Measurements from ENCODE around the gene SMAD7. TPM values are rescaled to one million over a fixed set of nuclear protein-coding genes. Genes with fewer than 3 reads are reported as not detected.

SMAD7 gene
- total and polyA plus RNA-seq, 2 experiments from 2014 or later: 6.8 to 51.7 TPM

DNA sequence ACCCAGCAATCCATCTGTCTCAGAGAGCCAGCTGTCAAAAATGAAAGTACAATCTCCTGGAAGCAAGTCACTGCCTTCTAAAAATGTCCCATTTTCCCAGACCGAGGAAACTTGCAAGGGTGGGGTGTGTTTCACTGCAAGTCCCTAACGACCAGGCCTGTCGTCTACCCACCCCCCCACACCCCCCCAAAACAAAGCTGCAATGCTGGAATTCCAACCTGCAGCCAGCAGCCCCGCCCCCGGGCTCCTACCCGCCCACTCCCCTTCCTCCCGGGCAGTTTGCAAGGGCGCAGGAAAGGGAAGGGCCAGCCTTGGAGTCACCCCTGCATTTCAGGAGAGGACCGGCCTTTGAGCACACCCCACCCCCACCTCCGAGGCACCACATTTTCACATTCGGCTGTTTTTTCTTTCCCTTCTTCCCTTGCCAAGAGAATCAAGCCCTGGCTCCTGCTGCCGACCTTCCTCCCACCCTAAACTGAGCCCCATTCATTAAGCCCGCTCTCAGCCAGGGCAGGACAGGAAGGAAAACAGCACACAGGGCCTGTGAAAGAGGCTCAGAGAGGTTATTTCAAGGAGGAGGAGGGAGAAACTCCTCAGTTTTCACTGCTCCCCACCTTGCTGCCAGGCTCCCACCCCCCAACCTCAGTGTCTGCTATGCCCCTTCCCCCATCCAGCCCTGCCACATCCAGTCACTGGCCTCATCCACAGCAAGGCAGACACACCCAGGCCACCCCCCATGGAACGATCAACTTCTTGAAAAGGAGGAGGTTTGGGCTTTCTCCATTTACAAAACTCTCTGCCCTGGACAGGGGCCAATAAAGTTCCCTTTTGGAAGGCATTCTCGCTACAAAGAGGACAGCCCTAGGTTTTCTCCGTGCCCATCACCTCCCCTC, 11.3 kb downstream of the SMAD7 start:
- Histone ChIP-seq H3K4me1 (ENCODE audit: insufficient read depth) (peaks cover 85% of the 10 kb centered on the region), H3K27ac (peak overlapping the region; percentile 87), H3K9me2 (ENCODE audit: insufficient read depth) (no peaks in the 10 kb centered on the region), H3K27me3 (replicated peaks; ENCODE audit: insufficient read depth) (no peaks in the 10 kb centered on the region), H2AFZ (no peak overlapping the region), H3K4me2 (ENCODE audit: unreplicated experiment) (peak overlapping the region; percentile 86), H4K20me1 (ENCODE audit: insufficient read depth) (no peaks in the 10 kb centered on the region), H3K36me3 (ENCODE audit: low read depth) (peaks cover 21% of the 10 kb centered on the region), H3K9me3 (ENCODE audit: low read depth) (no peaks in the 10 kb centered on the region), H3K9ac (peak overlapping the region; percentile 69), H3K79me2 (ENCODE audit: insufficient read depth) (peaks cover 100% of the 10 kb centered on the region), H3K4me3 (peak overlapping the region; percentile 55), H3F3A (ENCODE audit: insufficient read depth) (peaks cover 82% of the 10 kb centered on the region)
- in situ Hi-C loops (cut with MboI): loop anchor here (10.0 to 25.0 kb wide), 2 partner anchors 202 to 235 kb away; no protein-coding TSS in a partner anchor
- WGBS, 2 experiments (ENCODE audit: low coverage in 1 of 2, low lambda C conversion rate in 2 of 2, missing lambda C conversion rate in 2 of 2): 2 to 4% methylated on average over 11 to 16 of the region's 16 CpGs
- peak; percentile 75 for DNase-seq
- TF ChIP-seq EZH2 (IDR thresholded peaks at IDR 0.05; ENCODE audit: insufficient read depth, poor library complexity, severe bottlenecking) (no peak), EZH2phosphoT487 (IDR thresholded peaks at IDR 0.05; ENCODE audit: insufficient read depth, low read depth) (no peak)

DNA sequence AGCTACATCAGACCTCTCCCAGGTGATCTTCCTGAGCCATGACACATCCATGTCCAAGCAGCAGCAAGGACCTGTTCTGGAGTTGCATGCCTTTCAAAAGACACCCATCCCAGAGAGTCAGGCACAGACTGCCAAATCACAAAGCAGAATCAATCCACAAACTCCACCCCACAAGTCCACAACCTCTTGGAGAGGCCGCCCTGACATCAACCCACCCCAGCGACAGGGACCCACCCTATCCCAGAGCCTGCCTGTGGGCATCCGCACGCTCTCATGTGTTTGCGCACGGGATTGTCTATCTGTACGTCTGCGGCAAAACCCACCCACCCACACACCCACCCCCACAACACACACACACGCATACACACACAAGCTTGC, 11.9 kb downstream of the SMAD7 start:
- Histone ChIP-seq H3K79me2 (ENCODE audit: insufficient read depth) (peaks cover 100% of the 10 kb centered on the region), H3K9me3 (ENCODE audit: low read depth) (no peaks in the 10 kb centered on the region), H3K4me2 (ENCODE audit: unreplicated experiment) (peak overlapping the region; percentile 86), H3K9me2 (ENCODE audit: insufficient read depth) (no peaks in the 10 kb centered on the region), H3F3A (ENCODE audit: insufficient read depth) (peaks cover 76% of the 10 kb centered on the region), H3K9ac (peak overlapping the region; percentile 69), H2AFZ (no peak overlapping the region), H4K20me1 (ENCODE audit: insufficient read depth) (no peaks in the 10 kb centered on the region), H3K4me3 (peak overlapping the region; percentile 55), H3K27ac (peak overlapping the region; percentile 87), H3K36me3 (ENCODE audit: low read depth) (peaks cover 21% of the 10 kb centered on the region), H3K4me1 (ENCODE audit: insufficient read depth) (peaks cover 85% of the 10 kb centered on the region), H3K27me3 (replicated peaks; ENCODE audit: insufficient read depth) (no peaks in the 10 kb centered on the region)
- in situ Hi-C loops (cut with MboI): loop anchor here (25.0 kb wide), 1 partner anchor 202 kb away; no protein-coding TSS in a partner anchor
- peak; percentile 61 for DNase-seq
- TF ChIP-seq EZH2phosphoT487 (IDR thresholded peaks at IDR 0.05; ENCODE audit: insufficient read depth, low read depth): no peak
- WGBS, 2 experiments (ENCODE audit: low coverage in 1 of 2, low lambda C conversion rate in 2 of 2, missing lambda C conversion rate in 2 of 2): 4 to 13% methylated on average over 3 to 9 of the region's 9 CpGs

DNA sequence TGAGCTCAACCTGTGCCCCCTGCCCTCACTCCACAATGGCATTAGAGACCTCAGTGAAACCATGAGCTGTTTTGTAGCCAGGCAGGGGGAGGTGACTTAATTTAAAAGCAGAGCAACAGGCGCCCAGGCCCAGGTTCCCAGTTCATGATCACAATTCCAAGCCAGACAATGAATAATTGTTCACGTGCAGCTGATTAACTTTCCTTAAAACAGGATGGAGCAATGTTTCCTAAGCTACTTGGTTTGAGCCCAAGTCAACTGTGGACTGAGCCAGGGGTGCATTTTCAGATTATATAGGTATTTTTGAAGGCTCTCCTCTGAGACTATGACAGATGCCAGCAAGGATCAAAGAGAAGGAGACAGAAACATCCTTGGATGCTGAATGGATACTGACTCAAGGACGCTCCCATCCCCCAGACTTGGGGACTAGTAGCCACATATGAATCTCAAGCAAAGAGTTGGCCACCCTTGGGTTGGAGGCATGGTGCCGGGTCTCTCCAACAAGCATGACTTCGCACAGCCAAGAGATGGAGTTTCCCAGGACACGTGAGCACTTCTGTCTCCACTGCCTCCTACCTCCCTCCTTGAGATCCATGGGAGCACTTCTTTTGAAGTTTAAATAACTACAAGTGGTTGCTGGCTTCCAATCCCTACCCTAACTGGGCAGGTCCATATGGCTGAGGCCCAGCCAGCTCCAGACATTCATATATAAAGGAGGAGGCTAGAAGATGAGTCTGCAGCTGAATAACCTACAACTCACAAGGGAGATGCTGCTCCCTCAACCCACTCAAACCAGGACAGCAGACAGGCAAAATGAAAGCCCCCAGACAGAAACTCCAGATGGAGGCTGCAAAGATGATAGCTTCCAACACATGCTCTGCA, 12.7 kb downstream of the SMAD7 start:
- H3K4me3 ChIP-seq: peak overlapping the region; percentile 55
- no peak overlapping the region for H2AFZ ChIP-seq
- peaks cover 73% of the 10 kb centered on the region for H3F3A ChIP-seq (ENCODE audit: insufficient read depth)
- H3K27me3 ChIP-seq (replicated peaks; ENCODE audit: insufficient read depth): no peaks in the 10 kb centered on the region
- H3K9me2 ChIP-seq (ENCODE audit: insufficient read depth): no peaks in the 10 kb centered on the region
- peaks cover 21% of the 10 kb centered on the region for H3K36me3 ChIP-seq (ENCODE audit: low read depth)
- peak; percentile 67 for DNase-seq
- H4K20me1 ChIP-seq (ENCODE audit: insufficient read depth): no peaks in the 10 kb centered on the region
- H3K4me2 ChIP-seq (ENCODE audit: unreplicated experiment): peak overlapping the region; percentile 86
- H3K79me2 ChIP-seq (ENCODE audit: insufficient read depth): peaks cover 100% of the 10 kb centered on the region
- in situ Hi-C loops (cut with MboI): loop anchor here (25.0 kb wide), 1 partner anchor 201 kb away; no protein-coding TSS in a partner anchor
- no peaks in the 10 kb centered on the region for H3K9me3 ChIP-seq (ENCODE audit: low read depth)
- peak overlapping the region; percentile 69 for H3K9ac ChIP-seq
- WGBS, 2 experiments (ENCODE audit: low coverage in 1 of 2, low lambda C conversion rate in 2 of 2, missing lambda C conversion rate in 2 of 2): 44 to 45% methylated on average over 6 of the region's 6 CpGs
- TF ChIP-seq EZH2 (IDR thresholded peaks at IDR 0.05; ENCODE audit: insufficient read depth, poor library complexity, severe bottlenecking) (no peak), EZH2phosphoT487 (IDR thresholded peaks at IDR 0.05; ENCODE audit: insufficient read depth, low read depth) (no peak)
- H3K27ac ChIP-seq: peak overlapping the region; percentile 87
- peaks cover 85% of the 10 kb centered on the region for H3K4me1 ChIP-seq (ENCODE audit: insufficient read depth)

DNA sequence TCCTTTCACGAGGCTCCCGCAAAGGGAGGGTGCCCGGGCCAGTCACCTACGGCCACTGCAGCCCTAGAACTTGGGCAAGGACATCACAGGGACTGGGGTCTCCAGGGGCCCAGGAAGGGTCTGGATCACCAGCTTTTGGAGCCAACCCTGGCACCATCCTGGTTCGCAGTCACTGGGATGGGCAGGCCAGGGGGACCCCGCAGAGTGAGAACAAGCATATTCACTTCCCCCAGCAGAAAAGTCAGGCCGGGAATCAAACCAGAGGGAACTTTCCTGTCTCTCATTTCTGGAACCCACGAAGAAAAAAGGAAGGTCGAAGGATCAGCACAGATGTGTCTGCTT, 15.4 kb downstream of the SMAD7 start:
- no peak for DNase-seq
- H3K9ac ChIP-seq: 0 out of 2 replicates have a peak overlapping the region, but pooled peaks have one; percentile 77
- no peaks in the 10 kb centered on the region for H3K27me3 ChIP-seq (replicated peaks; ENCODE audit: insufficient read depth)
- H2AFZ ChIP-seq: no peak overlapping the region
- H3K9me2 ChIP-seq (ENCODE audit: insufficient read depth): no peaks in the 10 kb centered on the region
- WGBS, 2 experiments (ENCODE audit: low coverage in 1 of 2, low lambda C conversion rate in 2 of 2, missing lambda C conversion rate in 2 of 2): 79 to 84% methylated on average over 8 to 9 of the region's 9 CpGs
- H3F3A ChIP-seq (ENCODE audit: insufficient read depth): peaks cover 76% of the 10 kb centered on the region
- TF ChIP-seq EZH2 (IDR thresholded peaks at IDR 0.05; ENCODE audit: insufficient read depth, poor library complexity, severe bottlenecking): no peak
- TF ChIP-seq EZH2phosphoT487 (IDR thresholded peaks at IDR 0.05; ENCODE audit: insufficient read depth, low read depth): no peak
- in situ Hi-C loops (cut with MboI): loop anchor here (25.0 kb wide), 1 partner anchor 198 kb away; no protein-coding TSS in a partner anchor
- peak overlapping the region; percentile 87 for H3K27ac ChIP-seq
- H3K4me2 ChIP-seq (ENCODE audit: unreplicated experiment): peak overlapping the region; percentile 59
- no peaks in the 10 kb centered on the region for H4K20me1 ChIP-seq (ENCODE audit: insufficient read depth)
- no peaks in the 10 kb centered on the region for H3K9me3 ChIP-seq (ENCODE audit: low read depth)
- peaks cover 4% of the 10 kb centered on the region; the same call in 1 of the 2 replicates for H3K36me3 ChIP-seq (ENCODE audit: low read depth)
- H3K79me2 ChIP-seq (ENCODE audit: insufficient read depth): peaks cover 100% of the 10 kb centered on the region
- no peak overlapping the region for H3K4me3 ChIP-seq
- peaks cover 88% of the 10 kb centered on the region for H3K4me1 ChIP-seq (ENCODE audit: insufficient read depth)

Data from GM23248 (cell line).